Central memory CD8-positive, alpha-beta T cell (primary cell): ENCODE measurements around the gene FRK.

Source experiments
- ATAC-seq: fragments of 150-1000 bp; cut with Tn5 transposase; replicated peaks from 2 replicates; pipeline ENCODE4 v1.10.0; 2022; ENCODE audit warnings: mild to moderate bottlenecking, moderate FRiP score, moderate number of reproducible peaks; ENCODE audit not compliant: poor library complexity, severe bottlenecking; ENCODE audit errors: extremely low read depth
- DNase-seq, 2 donors: peaks; one replicate each; pipeline ENCODE4 v3.0.0; 2021; ENCODE audit warnings: low spot score in 2 of 2
- H3K27ac Mint-ChIP-seq: one replicate; pipeline ENCODE4 v1.8.0; 2022; ENCODE audit warnings: low read depth, mild to moderate bottlenecking, moderate library complexity, mixed read lengths
- H3K27me3 Mint-ChIP-seq: one replicate; pipeline ENCODE4 v1.8.0; 2022; ENCODE audit warnings: mixed read lengths
- H3K36me3 Mint-ChIP-seq: one replicate; pipeline ENCODE4 v1.8.0; 2022; ENCODE audit warnings: mild to moderate bottlenecking, moderate library complexity, mixed read lengths; ENCODE audit not compliant: insufficient read depth
- H3K4me1 Mint-ChIP-seq: one replicate; pipeline ENCODE4 v1.8.0; 2022; ENCODE audit warnings: mixed read lengths
- H3K4me3 Mint-ChIP-seq: one replicate; pipeline ENCODE4 v1.8.0; 2022; ENCODE audit warnings: mild to moderate bottlenecking, moderate library complexity, mixed read lengths
- H3K9me3 Mint-ChIP-seq: one replicate; pipeline ENCODE4 v1.8.0; 2022; ENCODE audit warnings: mixed read lengths

Gene FRK

DNA sequence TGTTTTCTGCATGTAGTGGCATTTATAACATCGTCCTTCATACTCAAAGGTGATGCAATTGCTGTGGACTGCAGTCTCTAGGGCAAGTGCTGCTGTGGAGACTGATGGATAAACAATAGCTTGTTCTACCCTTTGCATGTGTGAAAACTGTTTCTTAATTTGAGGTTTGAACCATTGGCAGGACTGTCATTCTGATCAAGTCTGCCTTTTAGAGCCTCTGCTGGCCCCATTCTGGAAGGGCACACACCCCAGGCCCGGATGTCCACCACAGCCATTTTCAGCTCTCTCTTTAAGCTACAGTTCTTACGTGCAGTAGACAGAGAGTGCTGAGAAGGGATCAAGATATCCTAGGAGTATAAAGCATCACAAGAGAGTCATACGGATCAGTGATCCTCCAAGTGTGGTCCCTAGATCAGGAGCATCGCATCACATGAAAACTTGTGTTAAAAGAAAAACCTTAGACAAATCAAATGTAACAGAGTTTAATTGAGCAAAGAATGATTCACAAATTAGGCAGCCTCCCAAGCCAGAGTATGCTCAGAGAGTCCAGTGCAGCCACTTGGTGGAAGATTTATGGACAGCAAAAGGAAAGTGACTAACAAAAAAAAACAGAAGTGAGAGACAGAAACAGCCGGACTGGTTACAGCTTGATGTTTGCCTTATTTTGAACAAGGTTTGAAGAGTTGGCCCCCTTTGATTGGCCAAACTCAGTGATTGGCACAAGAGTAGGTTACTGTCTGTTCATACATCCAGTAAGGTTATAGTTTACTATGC, 52.0 kb downstream of the FRK start:
- Mint-ChIP-seq H3K4me3 (no peak overlapping the region), H3K27me3 (peaks cover 30% of the 10 kb centered on the region), H3K4me1 (no peaks in the 10 kb centered on the region), H3K36me3 (no peaks in the 10 kb centered on the region), H3K27ac (no peak overlapping the region), H3K9me3 (no peaks in the 10 kb centered on the region)
- DNase-seq = no peak
- ATAC-seq = no peak

DNA sequence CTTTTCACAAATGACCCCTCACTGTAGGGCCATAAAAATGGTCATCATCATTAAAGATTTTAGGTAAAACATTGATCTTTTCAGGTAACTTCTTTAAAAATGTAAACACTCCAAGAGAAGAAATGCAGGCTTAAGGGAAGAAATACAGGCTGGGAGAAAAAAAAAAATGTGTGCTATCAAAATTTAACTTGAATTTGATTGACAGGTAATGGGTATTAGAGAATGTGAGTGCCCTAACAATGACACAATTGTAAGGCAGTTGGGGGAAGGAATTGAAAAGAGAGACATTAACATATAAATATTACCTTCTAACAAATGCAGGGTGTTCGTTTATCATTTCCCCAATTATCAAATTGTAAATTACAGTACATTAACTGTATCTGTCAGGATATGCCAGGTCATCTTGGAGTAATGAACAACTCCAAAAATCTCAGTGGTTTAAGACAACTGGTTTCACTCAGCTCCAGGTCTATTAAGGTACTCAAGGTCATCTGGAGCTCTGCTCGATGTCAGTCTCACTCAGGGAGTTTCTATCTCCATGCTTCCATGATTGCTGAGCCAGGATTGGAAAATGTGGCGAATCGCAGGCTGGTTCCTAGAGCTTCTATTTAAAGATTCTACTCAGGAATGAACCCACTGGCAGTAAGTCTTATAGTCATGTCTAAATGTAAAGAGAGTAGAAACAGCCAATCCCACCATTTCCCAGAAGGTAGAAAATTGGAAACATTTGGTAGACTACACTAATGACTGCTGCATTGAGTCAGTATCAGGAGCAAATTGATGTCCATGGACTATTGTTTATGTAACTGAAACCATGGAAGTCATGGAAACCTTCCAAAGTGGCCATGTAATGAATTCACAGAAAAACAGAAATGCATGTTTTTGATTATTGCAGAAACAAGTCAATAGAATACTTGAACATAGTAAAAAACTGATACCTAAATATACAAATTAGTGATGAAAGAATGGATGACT, 55.6 kb downstream of the FRK start:
- Mint-ChIP-seq H3K36me3 (no peaks in the 10 kb centered on the region), H3K9me3 (no peaks in the 10 kb centered on the region), H3K4me1 (no peaks in the 10 kb centered on the region), H3K27me3 (peaks cover 12% of the 10 kb centered on the region), H3K4me3 (no peak overlapping the region), H3K27ac (no peak overlapping the region)
- DNase-seq = no peak
- ATAC-seq = no peak

DNA sequence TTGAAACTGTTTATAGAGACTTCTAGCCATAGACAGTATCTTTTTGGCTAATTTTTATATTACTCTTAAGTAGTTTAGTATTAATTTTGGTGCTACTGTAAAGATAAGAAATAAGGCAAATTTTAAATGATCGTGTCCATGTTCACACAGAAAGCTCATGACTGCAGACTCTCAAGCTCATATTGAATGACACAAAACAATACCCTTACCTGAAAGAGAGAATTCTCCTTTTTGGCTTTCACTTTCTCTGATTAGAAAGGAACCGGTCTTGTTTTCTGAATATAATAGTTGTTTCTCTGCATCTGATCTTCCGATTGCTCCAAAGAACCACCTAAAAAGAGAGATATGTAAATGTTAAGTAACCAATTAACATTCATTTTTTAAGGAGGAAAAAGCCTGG, 57.0 kb downstream of the FRK start:
- ATAC-seq = no peak
- Mint-ChIP-seq H3K9me3 (no peaks in the 10 kb centered on the region), H3K27me3 (peaks cover 12% of the 10 kb centered on the region), H3K4me3 (no peak overlapping the region), H3K36me3 (no peaks in the 10 kb centered on the region), H3K4me1 (no peaks in the 10 kb centered on the region), H3K27ac (no peak overlapping the region)
- DNase-seq = no peak

DNA sequence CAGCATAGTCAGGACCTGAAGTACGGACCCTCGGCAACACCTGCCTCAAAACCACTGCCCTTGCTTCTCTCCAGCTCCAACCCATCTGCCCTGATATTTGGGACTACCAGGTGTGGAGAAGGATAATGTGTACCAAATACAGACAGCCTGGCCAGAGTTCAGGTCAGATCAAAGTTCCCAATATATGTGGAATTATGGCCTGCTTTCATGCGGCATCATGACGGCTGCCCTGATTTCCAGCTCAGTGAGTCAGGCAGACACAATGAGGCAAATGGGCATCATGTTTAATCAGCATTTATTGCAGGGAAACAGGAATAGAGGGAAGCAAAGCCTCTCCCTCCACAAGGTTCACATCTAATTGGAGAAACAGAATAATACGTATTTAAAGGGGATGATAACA, 57.9 kb downstream of the FRK start:
- H3K9me3 Mint-ChIP-seq = no peaks in the 10 kb centered on the region
- H3K4me3 Mint-ChIP-seq = no peak overlapping the region
- no peak overlapping the region for H3K27ac Mint-ChIP-seq
- H3K27me3 Mint-ChIP-seq = peaks cover 12% of the 10 kb centered on the region
- ATAC-seq (no peak), DNase-seq (no peak)
- no peaks in the 10 kb centered on the region for H3K36me3 Mint-ChIP-seq
- no peaks in the 10 kb centered on the region for H3K4me1 Mint-ChIP-seq

DNA sequence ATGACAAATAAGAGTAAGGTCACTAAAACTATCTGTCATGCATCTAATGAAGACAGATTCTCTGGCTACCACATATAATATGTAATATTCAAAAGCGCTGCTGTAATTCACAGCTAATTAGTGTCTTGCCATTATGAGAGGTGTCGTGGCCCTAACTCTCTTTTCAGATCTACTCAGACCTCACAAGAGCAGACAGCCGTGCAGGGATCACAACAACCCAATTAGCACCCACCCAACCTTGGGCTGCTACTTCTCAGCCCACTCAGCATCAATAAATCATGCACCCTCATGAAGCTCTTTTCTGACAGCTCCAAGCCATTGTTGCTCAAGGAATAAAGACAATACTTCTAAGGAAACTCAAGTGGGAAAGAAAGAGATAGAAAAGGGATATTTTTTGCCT, 61.5 kb downstream of the FRK start:
- peaks cover 13% of the 10 kb centered on the region for H3K27me3 Mint-ChIP-seq
- no peaks in the 10 kb centered on the region for H3K4me1 Mint-ChIP-seq
- H3K9me3 Mint-ChIP-seq = no peaks in the 10 kb centered on the region
- H3K36me3 Mint-ChIP-seq = no peaks in the 10 kb centered on the region
- H3K4me3 Mint-ChIP-seq = no peak overlapping the region
- DNase-seq (no peak), ATAC-seq (no peak)
- H3K27ac Mint-ChIP-seq = no peak overlapping the region

DNA sequence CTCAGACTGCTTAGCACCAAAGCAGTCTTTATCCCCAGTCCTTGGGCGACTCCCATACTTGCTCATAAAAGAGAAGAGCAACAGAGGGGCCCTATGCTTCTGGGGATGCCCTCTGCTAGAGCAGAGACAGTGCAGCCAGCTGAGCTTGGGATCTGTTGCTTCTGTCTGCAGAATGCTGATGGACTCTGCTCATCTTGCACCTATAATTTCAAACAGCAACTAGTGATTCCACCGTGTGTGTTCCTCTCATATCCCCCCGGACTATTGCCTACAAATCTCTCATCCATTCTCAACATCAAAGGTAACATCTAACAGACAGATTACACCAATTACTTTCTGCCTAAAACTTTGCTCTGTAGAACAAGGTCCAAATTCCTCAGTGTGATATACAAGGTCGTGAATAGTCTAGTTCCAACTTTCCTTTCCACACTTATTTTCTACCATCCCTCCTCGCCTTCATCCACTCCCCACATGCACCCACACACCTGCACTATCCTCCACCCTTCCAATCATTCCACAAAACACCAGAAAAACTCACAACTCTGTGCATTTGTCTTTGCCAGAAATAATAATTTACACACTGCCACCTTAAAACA, 62.6 kb downstream of the FRK start:
- H3K9me3 Mint-ChIP-seq = no peaks in the 10 kb centered on the region
- DNase-seq (no peak), ATAC-seq (no peak)
- H3K4me1 Mint-ChIP-seq = no peaks in the 10 kb centered on the region
- no peak overlapping the region for H3K27ac Mint-ChIP-seq
- H3K4me3 Mint-ChIP-seq = no peak overlapping the region
- no peaks in the 10 kb centered on the region for H3K36me3 Mint-ChIP-seq
- H3K27me3 Mint-ChIP-seq = peaks cover 8% of the 10 kb centered on the region

DNA sequence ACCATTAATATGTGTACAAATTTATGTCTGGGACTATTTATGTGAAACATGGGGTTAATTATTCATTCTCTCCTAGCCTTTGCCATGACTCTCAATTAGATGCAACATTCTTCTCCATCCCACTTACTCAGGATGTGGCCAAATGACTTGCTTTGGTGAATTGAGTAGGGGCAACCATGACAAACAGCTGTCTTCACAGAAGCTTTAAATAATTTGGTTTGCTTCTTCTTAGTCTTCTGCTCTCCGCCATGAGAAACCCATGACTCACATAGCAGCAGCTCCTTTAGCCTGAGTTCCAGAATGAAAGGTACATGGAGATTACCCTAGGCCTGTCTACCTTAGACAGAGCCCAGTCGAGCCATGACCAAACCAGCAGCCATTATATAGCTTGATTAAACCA, 74.7 kb downstream of the FRK start:
- no peak overlapping the region for H3K27ac Mint-ChIP-seq
- peaks cover 15% of the 10 kb centered on the region for H3K27me3 Mint-ChIP-seq
- H3K4me3 Mint-ChIP-seq = no peak overlapping the region
- H3K9me3 Mint-ChIP-seq = peaks cover 8% of the 10 kb centered on the region
- H3K4me1 Mint-ChIP-seq = no peaks in the 10 kb centered on the region
- no peak for DNase-seq
- no peak for ATAC-seq
- H3K36me3 Mint-ChIP-seq = no peaks in the 10 kb centered on the region

DNA sequence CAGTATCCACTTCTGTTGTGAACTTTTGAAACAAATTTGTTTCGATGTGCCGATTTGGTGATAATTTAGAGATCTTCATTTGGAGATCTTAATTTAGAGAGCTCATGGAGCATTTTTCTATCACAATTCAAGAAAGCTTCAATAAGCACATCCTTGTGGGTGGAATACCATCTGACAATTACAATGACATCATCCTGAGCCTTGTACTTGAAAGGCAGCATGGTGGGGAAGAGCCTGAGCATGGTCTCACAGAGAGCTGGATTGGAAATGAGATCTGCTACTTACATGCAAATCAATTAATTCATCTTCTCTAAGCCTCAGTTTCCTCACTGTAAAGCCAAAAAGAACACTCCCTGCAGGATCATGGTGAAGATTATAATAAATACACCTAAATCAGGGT, 75.9 kb downstream of the FRK start:
- DNase-seq (no peak), ATAC-seq (no peak)
- no peak overlapping the region for H3K4me3 Mint-ChIP-seq
- peaks cover 8% of the 10 kb centered on the region for H3K27me3 Mint-ChIP-seq
- no peaks in the 10 kb centered on the region for H3K36me3 Mint-ChIP-seq
- H3K9me3 Mint-ChIP-seq = peaks cover under 1% of the 10 kb centered on the region
- no peaks in the 10 kb centered on the region for H3K4me1 Mint-ChIP-seq
- H3K27ac Mint-ChIP-seq = no peak overlapping the region

DNA sequence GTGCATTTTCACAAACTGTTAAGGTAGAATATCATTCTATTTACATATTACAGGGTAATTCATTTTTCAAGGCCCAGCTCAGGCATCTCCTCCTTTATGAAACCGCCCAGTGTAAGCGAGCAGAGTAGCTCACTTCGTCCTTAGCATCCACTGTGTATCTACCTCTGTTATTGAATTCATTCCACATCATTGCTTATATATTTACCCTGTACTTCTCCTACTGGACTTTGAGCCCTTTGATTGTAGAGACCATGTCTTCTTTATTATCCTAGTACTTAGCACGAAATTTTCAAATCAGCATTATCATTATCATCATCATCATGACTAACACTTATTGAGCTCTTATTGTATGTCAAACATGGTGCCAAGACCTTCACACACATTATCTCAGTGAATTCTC, 76.7 kb downstream of the FRK start:
- Mint-ChIP-seq H3K27me3 (no peaks in the 10 kb centered on the region), H3K4me1 (no peaks in the 10 kb centered on the region), H3K27ac (no peak overlapping the region), H3K36me3 (no peaks in the 10 kb centered on the region), H3K9me3 (no peaks in the 10 kb centered on the region), H3K4me3 (no peak overlapping the region)
- no peak for ATAC-seq
- DNase-seq = no peak

DNA sequence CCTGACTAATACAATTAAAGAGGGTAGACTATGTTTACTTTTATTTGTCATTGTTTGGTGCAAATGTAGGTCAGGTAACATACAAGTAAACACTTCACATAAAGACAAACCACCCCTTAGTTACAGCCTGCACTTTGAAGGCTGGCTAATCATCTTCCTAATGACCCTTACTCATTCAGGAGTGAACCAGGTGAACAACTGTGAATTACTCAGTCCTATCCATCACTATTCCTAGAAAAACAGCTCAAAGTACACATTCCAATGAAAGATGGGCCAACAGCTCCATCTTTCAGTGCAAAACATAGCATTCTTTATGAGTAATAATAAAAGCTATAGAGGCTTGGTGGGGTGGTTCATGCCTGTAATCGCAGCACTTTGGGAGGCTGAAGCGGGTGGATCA, 78.2 kb downstream of the FRK start:
- Mint-ChIP-seq H3K27me3 (no peaks in the 10 kb centered on the region), H3K4me3 (no peak overlapping the region), H3K4me1 (no peaks in the 10 kb centered on the region), H3K27ac (no peak overlapping the region), H3K36me3 (no peaks in the 10 kb centered on the region), H3K9me3 (no peaks in the 10 kb centered on the region)
- ATAC-seq (no peak), DNase-seq (no peak)

DNA sequence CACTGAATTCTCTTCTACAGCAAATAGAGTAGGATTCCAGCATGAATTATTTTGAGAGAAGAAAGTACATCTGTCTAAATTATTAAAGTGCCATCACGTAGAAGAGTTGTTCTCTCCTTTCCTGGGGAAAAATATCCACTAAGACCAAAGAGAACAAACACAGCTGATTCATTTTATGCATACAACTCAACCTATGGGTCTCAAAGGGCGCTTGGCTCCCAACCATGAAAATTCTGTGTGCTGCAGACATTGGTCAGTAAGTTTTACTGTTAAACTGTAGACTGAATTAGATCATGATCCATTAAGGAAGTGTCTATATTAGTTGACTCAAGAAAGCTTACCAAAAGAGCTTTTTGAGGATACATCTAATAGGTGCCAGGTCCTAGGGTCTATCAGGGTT, 83.5 kb downstream of the FRK start:
- no peaks in the 10 kb centered on the region for H3K4me1 Mint-ChIP-seq
- no peaks in the 10 kb centered on the region for H3K9me3 Mint-ChIP-seq
- peaks cover 2% of the 10 kb centered on the region for H3K36me3 Mint-ChIP-seq
- no peak overlapping the region for H3K27ac Mint-ChIP-seq
- ATAC-seq (no peak), DNase-seq (no peak)
- H3K27me3 Mint-ChIP-seq = peaks cover 12% of the 10 kb centered on the region
- no peak overlapping the region for H3K4me3 Mint-ChIP-seq

DNA sequence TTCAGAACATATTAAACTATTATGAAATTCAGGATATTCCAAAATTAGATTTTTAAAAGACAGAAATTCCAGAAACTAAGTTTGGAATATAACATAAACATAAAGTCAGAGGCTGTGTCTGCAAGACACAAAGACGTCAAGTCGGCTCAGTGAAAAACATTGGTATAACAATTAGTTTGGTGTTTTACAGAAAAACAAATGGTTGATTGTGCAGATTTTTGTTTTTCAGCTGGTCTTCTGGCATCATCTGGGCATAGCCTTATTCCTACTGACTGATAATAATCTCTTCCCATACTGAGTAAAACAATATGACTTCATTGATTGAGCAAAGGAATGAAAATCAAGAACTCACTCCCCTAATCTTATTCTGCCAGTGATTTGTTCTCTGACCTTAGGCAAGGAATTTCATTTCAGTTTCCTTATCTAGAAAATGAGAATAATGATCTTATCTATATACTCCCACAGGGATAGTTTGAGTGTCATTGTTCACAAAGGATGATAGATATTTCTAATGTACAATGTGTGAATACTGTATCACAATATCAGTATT, 84.3 kb downstream of the FRK start:
- Mint-ChIP-seq H3K9me3 (no peaks in the 10 kb centered on the region), H3K27me3 (peaks cover 12% of the 10 kb centered on the region), H3K4me1 (no peaks in the 10 kb centered on the region), H3K4me3 (no peak overlapping the region), H3K27ac (no peak overlapping the region), H3K36me3 (peaks cover 2% of the 10 kb centered on the region)
- DNase-seq (no peak), ATAC-seq (no peak)
